DND-41 (cell line): ENCODE results near the gene AJAP1.

Experiments
- ATAC-seq: fragments of 200-7000 bp; cut with Tn5 transposase; 3 replicates; pipeline ENCODE4 v1.9.1; 2021; ENCODE audit warnings: low read depth; ENCODE audit not compliant: insufficient read depth
- DNase-seq: peaks from one replicate; pipeline ENCODE4 v3.0.0-alpha.2; 2020
- H2AFZ ChIP-seq: 2 replicates; pipeline ENCODE4 v1.6.0; 2012; ENCODE audit warnings: low read depth, low read length
- H3K27ac ChIP-seq: 2 replicates; pipeline ENCODE4 v1.5.1; 2012; ENCODE audit warnings: low read length, inconsistent platforms
- H3K27me3 ChIP-seq: fragments of 200-600 bp; sonication (generic); 2 replicates; pipeline ENCODE4 v1.6.0; 2012; ENCODE audit warnings: low read length, mild to moderate bottlenecking, inconsistent platforms; ENCODE audit not compliant: insufficient read depth, poor library complexity
- H3K36me3 ChIP-seq: 2 replicates; pipeline ENCODE4 v1.5.1; 2012; ENCODE audit warnings: low read length, inconsistent platforms; ENCODE audit not compliant: insufficient read depth
- H3K4me1 ChIP-seq: 2 replicates; pipeline ENCODE4 v1.5.1; 2012; ENCODE audit warnings: mild to moderate bottlenecking, low read length; ENCODE audit not compliant: insufficient read depth
- H3K4me2 ChIP-seq: 2 replicates; pipeline ENCODE4 v1.6.0; 2012; ENCODE audit warnings: mild to moderate bottlenecking, moderate library complexity, low read length, inconsistent platforms; ENCODE audit not compliant: insufficient read depth
- H3K4me3 ChIP-seq, 2 experiments: fragments of 200-600 bp in 1 of 2; shearing (Covaris generic) in 1 of 2; 2 replicates each; pipeline ENCODE4 v1.5.1; 2012 to 2016; ENCODE audit warnings: inconsistent platforms in 2 of 2, low read length in 2 of 2, mild to moderate bottlenecking in 2 of 2, low read depth in 1 of 2, moderate library complexity in 1 of 2
- H3K79me2 ChIP-seq: 2 replicates; pipeline ENCODE4 v1.6.0; 2012; ENCODE audit warnings: low read length, inconsistent platforms; ENCODE audit not compliant: insufficient read depth
- H3K9ac ChIP-seq: 2 replicates; pipeline ENCODE4 v1.6.0; 2012; ENCODE audit warnings: low read depth, mild to moderate bottlenecking, inconsistent platforms, low read length, moderate library complexity
- H3K9me3 ChIP-seq: 2 replicates; pipeline ENCODE4 v1.5.1; 2012; ENCODE audit warnings: low read length, moderate library complexity, mild to moderate bottlenecking, inconsistent platforms; ENCODE audit not compliant: insufficient read depth, severe bottlenecking
- H4K20me1 ChIP-seq: 2 replicates; pipeline ENCODE4 v1.6.0; 2012; ENCODE audit warnings: low read length; ENCODE audit not compliant: insufficient read depth
- CTCF ChIP-seq: IDR thresholded peaks from 2 replicates; pipeline ENCODE4 v1.5.1; 2012; ENCODE audit warnings: borderline replicate concordance, low read length, moderate library complexity, mild to moderate bottlenecking; ENCODE audit not compliant: poor library complexity, severe bottlenecking; ENCODE audit errors: extremely low read depth
- EZH2 ChIP-seq: IDR thresholded peaks from 3 replicates; pipeline ENCODE4 v1.6.1; 2012; ENCODE audit warnings: borderline replicate concordance, low read depth, mild to moderate bottlenecking, moderate library complexity, low read length, inconsistent platforms; ENCODE audit not compliant: severe bottlenecking

Gene AJAP1

GRCh38 chr1:4703646-4704045, 49.2 kb downstream of the AJAP1 start:
- H2AFZ ChIP-seq = no peak overlapping the region
- H3K4me2 ChIP-seq = no peak overlapping the region
- no peaks in the 10 kb centered on the region for H3K79me2 ChIP-seq
- H3K27me3 ChIP-seq = no peaks in the 10 kb centered on the region
- H3K36me3 ChIP-seq = no peaks in the 10 kb centered on the region
- H4K20me1 ChIP-seq = no peaks in the 10 kb centered on the region
- DNase-seq = no peak
- H3K9ac ChIP-seq = no peak overlapping the region
- no peaks in the 10 kb centered on the region for H3K4me1 ChIP-seq
- no peaks in the 10 kb centered on the region for H3K9me3 ChIP-seq
- H3K27ac ChIP-seq = no peak overlapping the region
- TF ChIP-seq EZH2 = no peak
- no peak for TF ChIP-seq CTCF
- no peak overlapping the region for H3K4me3 ChIP-seq
- no peak for ATAC-seq

GRCh38 chr1:4708840-4709507, 54.6 kb downstream of the AJAP1 start:
- no peaks in the 10 kb centered on the region for H3K4me1 ChIP-seq
- no peak overlapping the region for H3K9ac ChIP-seq
- no peaks in the 10 kb centered on the region for H3K36me3 ChIP-seq
- H2AFZ ChIP-seq = no peak overlapping the region
- no peak for TF ChIP-seq CTCF
- no peaks in the 10 kb centered on the region for H4K20me1 ChIP-seq
- H3K27me3 ChIP-seq = no peaks in the 10 kb centered on the region
- DNase-seq (no peak), ATAC-seq (no peak)
- H3K9me3 ChIP-seq = peaks cover 6% of the 10 kb centered on the region
- no peaks in the 10 kb centered on the region for H3K79me2 ChIP-seq
- no peak overlapping the region for H3K4me2 ChIP-seq
- no peak overlapping the region for H3K4me3 ChIP-seq
- no peak overlapping the region for H3K27ac ChIP-seq

- Histone ChIP-seq H4K20me1 (no peaks in the 10 kb centered on the region), H3K4me2 (no peak overlapping the region), H3K36me3 (no peaks in the 10 kb centered on the region), H3K27me3 (no peaks in the 10 kb centered on the region), H3K9me3 (peaks cover 6% of the 10 kb centered on the region), H3K4me1 (no peaks in the 10 kb centered on the region), H3K27ac (no peak overlapping the region), H3K4me3 (no peak overlapping the region), H3K9ac (no peak overlapping the region), H2AFZ (no peak overlapping the region), H3K79me2 (no peaks in the 10 kb centered on the region)
- no peak for DNase-seq
- TF ChIP-seq CTCF (no peak), EZH2 (no peak)
- ATAC-seq = no peak
These were observed 55.2 kb downstream of the AJAP1 start for GRCh38 chr1:4709641-4710040.
